ENCODE data around the gene SLC35D2.

The SLC35D2 gene

GRCh38 chr9:96383165-96383942, at the start of gene SLC35D2:
SLC35D2 (minus strand) TSS chr9:96383711; CDS start chr9:96383634, 77 bp downstream.
- H3K4me3 ChIP-seq (ENCODE audit: low read depth, low read length) = peak within 1 kb of the TSS; percentile 51

- no peak overlapping the region for H3K4me3 ChIP-seq (ENCODE audit: low read depth, low read length)
Observed at GRCh38 chr9:96430377-96430776, 46.9 kb upstream of the SLC35D2 start.

- H3K4me3 ChIP-seq (ENCODE audit: low read depth, low read length) = no peak overlapping the region
Observed at GRCh38 chr9:96429732-96430131, 46.2 kb upstream of the SLC35D2 start.

DNA sequence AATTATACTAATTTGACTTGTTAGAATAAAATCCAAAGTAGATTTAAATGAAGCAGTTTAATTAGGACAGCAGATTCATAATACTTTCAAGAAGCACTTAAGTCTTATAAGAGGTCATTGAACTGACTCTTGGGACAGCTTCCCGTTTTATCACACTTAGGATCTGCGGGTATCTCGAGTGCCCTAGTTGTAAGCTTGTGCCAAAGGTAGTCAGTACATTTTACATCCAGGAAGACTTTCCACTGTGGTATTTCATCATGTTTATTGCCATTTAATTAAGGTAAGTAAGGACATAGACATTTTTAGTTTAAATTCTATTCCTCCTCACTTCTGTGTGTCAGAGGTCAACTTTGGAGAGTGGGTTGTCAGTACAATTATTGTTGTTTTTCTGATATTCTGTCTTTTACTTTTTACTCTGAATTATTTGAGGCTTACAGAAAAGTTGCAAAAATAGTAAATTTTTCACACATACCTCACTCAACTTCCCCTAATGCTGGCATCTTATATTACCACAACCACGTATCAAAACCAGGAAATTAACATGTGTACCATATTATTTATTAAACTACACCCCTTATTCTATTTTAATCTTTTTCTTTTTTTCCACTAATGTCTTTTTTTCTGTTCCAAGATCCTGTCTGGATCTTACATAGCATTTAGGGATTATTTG, 42.1 kb upstream of the SLC35D2 start:
- no peak overlapping the region for H3K4me3 ChIP-seq (ENCODE audit: low read depth, low read length)

- H3K4me3 ChIP-seq (ENCODE audit: low read depth, low read length) = no peak overlapping the region
Observed at GRCh38 chr9:96423985-96424336, 40.5 kb upstream of the SLC35D2 start.

DNA sequence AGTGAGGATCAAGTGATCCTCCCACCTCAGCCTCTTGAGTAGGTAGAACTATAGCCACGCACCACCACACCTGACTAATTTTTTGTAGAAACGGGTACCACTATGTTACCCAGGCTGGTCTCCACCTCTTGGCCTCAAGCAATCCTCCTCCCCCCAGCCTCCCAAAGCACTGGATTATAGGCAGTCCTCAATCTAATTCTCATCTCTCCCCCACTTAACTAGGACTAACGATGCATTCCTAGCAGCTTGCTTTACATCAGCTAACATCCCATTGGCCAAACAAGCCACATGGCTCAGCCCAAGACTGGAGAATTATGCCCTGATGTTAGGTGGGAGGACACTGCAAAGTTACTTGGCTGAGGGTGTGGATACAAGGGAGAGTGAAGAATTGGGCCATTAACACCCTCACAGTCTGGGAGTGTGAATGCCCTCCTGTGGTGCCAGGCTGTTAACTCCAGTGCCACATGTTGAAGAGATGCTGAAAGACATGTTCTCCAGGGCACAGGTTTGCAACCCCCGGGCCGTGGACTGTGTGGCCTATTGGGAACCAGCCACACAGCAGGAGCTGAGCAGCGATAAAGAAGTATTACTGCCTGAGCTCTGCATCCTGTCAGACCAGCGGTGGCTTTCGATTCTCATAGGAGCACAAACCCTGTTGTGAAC, 39.9 kb upstream of the SLC35D2 start:
- no peak overlapping the region for H3K4me3 ChIP-seq (ENCODE audit: low read depth, low read length)

DNA sequence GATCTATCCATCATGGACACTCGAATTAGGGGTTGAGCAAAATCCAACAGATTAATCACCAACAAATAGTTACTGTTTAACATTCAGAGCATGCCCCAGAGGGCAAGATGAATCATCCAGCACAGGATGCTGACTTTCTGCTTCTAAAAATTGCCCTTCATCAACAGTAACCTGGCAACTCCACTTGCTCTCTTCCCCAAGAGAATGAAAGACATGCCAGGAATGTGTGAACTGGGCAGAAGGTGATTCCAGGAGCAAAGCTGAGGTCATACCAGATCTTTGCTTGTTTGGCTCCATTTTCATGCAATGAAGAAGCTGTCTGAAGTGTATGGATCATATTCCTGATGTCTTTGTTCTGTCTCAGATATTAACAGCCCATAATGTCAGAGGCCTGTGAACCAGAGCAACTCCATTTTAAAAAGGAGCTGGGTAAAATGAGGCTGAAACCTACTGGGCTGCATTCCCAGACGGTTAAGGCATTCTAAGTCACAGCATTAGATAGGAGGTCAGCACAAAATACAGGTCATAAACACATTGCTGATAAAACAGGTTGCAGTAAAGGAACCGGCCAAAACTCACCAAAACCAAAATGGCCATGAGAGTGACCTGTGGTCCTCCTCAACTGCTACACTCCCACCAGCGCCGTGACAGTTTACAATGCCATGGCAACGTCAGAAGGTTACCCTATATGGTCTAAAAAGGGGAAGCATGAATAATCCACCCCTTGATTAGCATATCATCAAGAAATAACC, 37.1 kb upstream of the SLC35D2 start:
- H3K4me3 ChIP-seq (ENCODE audit: low read depth, low read length) = no peak overlapping the region

DNA sequence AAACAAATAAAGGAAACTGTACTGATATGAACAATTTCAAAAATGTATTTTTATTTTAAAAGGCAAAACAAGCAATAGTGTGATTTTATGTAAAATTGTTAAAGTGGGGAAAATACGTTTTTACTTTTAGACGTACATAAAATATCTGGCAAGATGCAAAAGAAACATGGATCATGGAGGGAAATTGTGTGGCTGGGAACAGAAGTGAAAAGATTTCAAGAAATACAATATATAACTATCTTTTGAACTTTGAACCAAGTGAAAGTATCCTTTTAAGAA, 36.1 kb upstream of the SLC35D2 start:
- peak overlapping the region; percentile 80 for H3K4me3 ChIP-seq (ENCODE audit: low read depth, low read length)

DNA sequence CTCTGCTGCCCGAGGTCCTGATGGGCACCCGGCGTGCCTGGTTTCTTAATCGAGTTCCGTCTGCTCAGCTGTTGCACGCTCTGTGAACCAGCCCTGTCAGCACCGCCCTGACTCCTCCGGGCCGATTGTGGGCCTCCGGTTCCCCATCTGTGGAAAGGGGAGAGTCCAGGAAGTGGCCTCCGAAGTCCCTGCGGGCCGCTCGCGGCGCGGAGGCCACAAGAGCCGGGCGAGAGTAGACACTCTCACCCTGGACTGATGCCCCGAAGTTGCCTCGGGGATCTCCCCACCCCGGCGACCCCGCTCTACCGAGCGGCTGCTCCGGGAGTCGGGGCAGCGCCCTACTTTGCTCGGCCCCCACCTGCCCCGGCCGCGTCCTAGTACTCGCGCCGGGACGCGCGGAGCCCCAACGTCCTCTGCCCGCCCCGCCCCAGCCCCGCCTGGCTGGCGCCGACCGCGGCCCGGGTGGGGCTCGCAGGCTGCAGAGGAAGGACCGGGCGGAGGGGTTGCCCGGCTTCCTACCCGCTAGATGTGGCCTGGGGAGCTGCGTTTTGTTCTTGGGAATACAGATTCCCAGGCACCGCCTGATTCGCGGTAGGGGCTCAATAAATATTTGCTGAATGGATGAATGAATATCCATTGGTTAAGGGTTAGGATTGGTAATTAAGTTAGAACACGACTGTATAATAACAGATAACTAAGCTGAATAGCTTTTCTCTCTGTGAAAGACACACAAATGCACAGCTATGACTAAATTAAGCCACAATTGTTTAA, 35.6 kb upstream of the SLC35D2 start:
- peak overlapping the region; percentile 80 for H3K4me3 ChIP-seq (ENCODE audit: low read depth, low read length)

DNA sequence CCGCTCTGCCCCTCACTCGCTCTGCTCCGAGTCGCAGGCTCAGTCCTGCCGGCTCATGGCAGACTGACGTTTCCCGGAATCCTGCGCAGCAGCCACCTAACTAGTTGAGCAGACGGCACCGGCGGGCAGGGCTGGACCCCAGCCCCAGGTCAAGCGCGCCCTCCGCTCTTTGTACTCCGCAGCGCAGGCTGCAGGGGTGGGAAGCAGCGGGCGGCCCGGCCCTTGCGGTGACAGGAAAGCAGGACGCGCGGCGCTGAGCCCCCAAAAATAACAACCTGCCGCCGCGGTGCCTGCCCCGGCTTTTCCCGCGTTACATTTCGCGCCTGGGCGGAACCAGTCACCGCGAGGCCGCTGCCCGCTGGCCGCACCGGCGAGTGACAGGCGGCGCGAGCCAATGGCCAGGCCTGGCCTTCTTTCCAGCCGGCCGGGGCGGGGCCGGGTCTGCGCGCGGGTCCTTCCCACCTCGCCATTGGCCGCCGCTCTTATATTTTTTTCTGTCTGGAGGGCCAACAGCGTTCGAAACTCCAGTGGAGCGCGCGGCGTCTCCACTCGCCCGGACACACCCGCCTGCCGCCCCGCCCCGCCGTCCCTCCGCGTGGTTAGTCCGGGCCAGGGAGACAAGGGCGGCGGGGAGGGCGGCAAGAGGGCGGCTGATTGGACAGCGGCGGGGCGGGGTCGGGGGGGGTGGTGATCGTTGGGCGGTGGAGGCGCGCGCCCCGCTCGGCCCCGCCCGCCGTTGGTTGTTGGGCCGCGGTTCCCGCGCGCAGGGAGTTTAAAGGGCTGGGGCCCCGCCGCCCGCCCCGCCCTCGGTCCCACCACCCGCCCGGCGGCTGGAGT, 34.8 kb upstream of the SLC35D2 start, which contains the start of gene ZNF367:
Gene ZNF367 (minus strand): TSS at position 288 of the 837 bp plus-strand sequence. CDS start 338 bp downstream, outside the sequence.
- peak within 1 kb of the TSS; percentile 94 for H3K4me3 ChIP-seq (ENCODE audit: low read depth, low read length)

DNA sequence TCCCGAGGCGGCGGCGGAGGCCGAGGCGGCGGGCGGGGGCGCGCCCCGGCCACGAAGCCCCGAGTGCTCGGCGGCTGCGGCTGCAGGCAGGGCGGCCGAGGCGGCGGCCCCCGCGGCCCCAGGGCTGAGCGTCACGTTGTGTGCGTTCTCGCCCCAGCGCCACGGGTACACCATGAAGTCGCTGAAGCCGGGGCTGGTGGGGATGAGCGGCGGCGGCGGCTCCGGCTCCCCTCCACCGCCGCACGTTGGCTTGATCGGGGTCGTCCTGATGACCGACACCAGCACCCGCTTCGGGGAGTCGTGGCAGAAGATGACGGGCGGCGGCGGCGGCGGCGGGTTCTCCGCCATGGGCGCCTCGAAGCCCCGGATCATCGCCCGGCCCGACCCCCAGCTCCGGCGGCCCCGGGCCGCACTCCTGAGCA, 34.2 kb upstream of the SLC35D2 start:
- H3K4me3 ChIP-seq (ENCODE audit: low read depth, low read length) = peak overlapping the region; percentile 78

- H3K4me3 ChIP-seq (ENCODE audit: low read depth, low read length) = peak overlapping the region; percentile 94
Observed at GRCh38 chr9:96417051-96417586, 33.6 kb upstream of the SLC35D2 start.

- H3K4me3 ChIP-seq (ENCODE audit: low read depth, low read length) = no peak overlapping the region
Observed at GRCh38 chr9:96413302-96414221, 30.1 kb upstream of the SLC35D2 start.

DNA sequence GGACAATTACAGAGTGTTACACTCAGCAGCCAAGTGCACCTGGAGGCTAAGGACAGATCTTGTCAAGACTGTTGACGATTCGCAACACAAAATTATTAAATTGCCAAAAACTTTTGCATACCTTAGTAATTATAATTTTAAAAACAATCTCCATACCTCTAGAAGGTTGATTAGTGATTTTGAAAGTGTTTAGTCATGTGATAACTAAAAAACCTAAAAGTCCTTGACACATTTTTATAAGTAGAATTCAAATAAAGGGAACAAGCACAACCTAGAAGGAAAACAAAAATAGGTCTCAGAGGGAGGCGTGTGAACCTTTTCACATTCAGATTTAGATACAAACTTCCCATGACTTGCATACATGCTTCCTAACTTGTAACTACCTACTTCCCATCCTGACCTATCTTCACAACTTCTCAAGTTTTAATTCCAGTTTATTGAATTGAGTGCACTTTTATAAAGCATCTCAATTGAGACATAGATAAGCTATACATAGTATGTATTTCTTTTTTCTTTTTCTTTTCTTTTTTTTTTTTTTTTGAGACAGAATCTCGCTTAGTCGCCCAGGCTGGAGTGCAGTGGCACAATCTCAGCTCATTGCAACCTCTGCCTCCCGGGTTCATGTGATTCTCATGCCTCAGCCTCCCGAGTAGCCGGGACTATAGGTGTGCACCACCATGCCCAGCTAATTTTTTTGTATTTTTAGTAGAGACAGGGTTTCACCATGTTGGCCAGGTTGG, 28.8 kb upstream of the SLC35D2 start:
- H3K4me3 ChIP-seq (ENCODE audit: low read depth, low read length) = no peak overlapping the region

GRCh38 chr9:96411129-96411838, 27.8 kb upstream of the SLC35D2 start:
- H3K4me3 ChIP-seq (ENCODE audit: low read depth, low read length) = no peak overlapping the region

GRCh38 chr9:96408409-96409280, 25.1 kb upstream of the SLC35D2 start:
- H3K4me3 ChIP-seq (ENCODE audit: low read depth, low read length) = no peak overlapping the region
